Parathyroid adenoma (tissue), 2 donors: Measurements from ENCODE around the gene SOX13.
"Not testable (repeated sequence)": the region's sequence is repeated elsewhere in the genome, so short reads cannot be mapped to it uniquely, and the experiment has no call there.

ENCODE experiments used
- H2AFZ ChIP-seq: fragments of 300-600 bp; sonication (generic); one replicate; pipeline ENCODE4 v1.7.0; 2017; ENCODE audit warnings: antibody characterized with exemption, mild to moderate bottlenecking
- H3K27ac ChIP-seq: fragments of 300-600 bp; sonication (generic); one replicate; pipeline ENCODE4 v1.7.0; 2017
- H3K27me3 ChIP-seq: fragments of 300-600 bp; sonication (generic); one replicate; pipeline ENCODE4 v1.7.0; 2017; ENCODE audit warnings: low read length; ENCODE audit not compliant: control insufficient read depth, insufficient read depth
- H3K36me3 ChIP-seq: fragments of 300-600 bp; sonication (generic); one replicate; pipeline ENCODE4 v1.7.0; 2017; ENCODE audit warnings: low read length; ENCODE audit not compliant: control insufficient read depth, insufficient read depth
- H3K4me1 ChIP-seq: fragments of 300-600 bp; sonication (generic); one replicate; pipeline ENCODE4 v1.7.0; 2017; ENCODE audit warnings: control low read depth
- H3K4me2 ChIP-seq: fragments of 300-600 bp; sonication (generic); one replicate; pipeline ENCODE4 v1.7.0; 2017; ENCODE audit warnings: low read length
- H3K4me3 ChIP-seq: fragments of 300-600 bp; sonication (generic); one replicate; pipeline ENCODE4 v1.7.0; 2017; ENCODE audit warnings: low read depth, low read length
- H3K79me2 ChIP-seq: fragments of 300-600 bp; sonication (generic); one replicate; pipeline ENCODE4 v1.7.0; 2017; ENCODE audit warnings: control low read depth
- H3K9ac ChIP-seq: fragments of 300-600 bp; sonication (generic); one replicate; pipeline ENCODE4 v1.7.0; 2017; ENCODE audit warnings: mild to moderate bottlenecking
- H3K9me3 ChIP-seq: fragments of 300-600 bp; sonication (generic); one replicate; pipeline ENCODE4 v1.7.0; 2017; ENCODE audit warnings: low read length; ENCODE audit not compliant: control insufficient read depth
- CTCF ChIP-seq: fragments of 300-600 bp; sonication (generic); IDR thresholded peaks from one replicate; pipeline ENCODE4 v1.7.0; 2017; ENCODE audit warnings: antibody characterized with exemption, mild to moderate bottlenecking
- donor health status: primary hyperparathyroidism.

The SOX13 gene

GRCh38 chr1:204094313-204094729 is 21.4 kb downstream of the SOX13 start:
- Histone ChIP-seq H3K36me3 (no peaks in the 10 kb centered on the region), H3K4me2 (no peak overlapping the region), H3K27ac (peak overlapping the region; percentile 47), H3K4me3 (no peak overlapping the region), H3K79me2 (peaks cover 47% of the 10 kb centered on the region), H3K9me3 (no peaks in the 10 kb centered on the region), H2AFZ (no peak overlapping the region), H3K27me3 (no peaks in the 10 kb centered on the region), H3K4me1 (peaks cover 24% of the 10 kb centered on the region), H3K9ac (no peak overlapping the region)
- no peak for TF ChIP-seq CTCF

- no peak overlapping the region for H2AFZ ChIP-seq
- H3K4me3 ChIP-seq, result no peak overlapping the region
- H3K27ac ChIP-seq, result peak overlapping the region; percentile 47
- no peaks in the 10 kb centered on the region for H3K36me3 ChIP-seq
- no peaks in the 10 kb centered on the region for H3K27me3 ChIP-seq
- H3K79me2 ChIP-seq, result peaks cover 54% of the 10 kb centered on the region
- H3K4me2 ChIP-seq, result peak overlapping the region; percentile 24
- no peak for TF ChIP-seq CTCF
- H3K9me3 ChIP-seq, result no peaks in the 10 kb centered on the region
- H3K4me1 ChIP-seq, result peaks cover 19% of the 10 kb centered on the region
- H3K9ac ChIP-seq, result no peak overlapping the region
These were observed 22.1 kb downstream of the SOX13 start for GRCh38 chr1:204094856-204095634.

GRCh38 chr1:204096931-204097330 is 24.0 kb downstream of the SOX13 start:
- peaks cover 18% of the 10 kb centered on the region for H3K4me1 ChIP-seq

GRCh38 chr1:204098683-204099082 is 25.8 kb downstream of the SOX13 start:
- H3K9ac ChIP-seq, result no peak overlapping the region
- no peak overlapping the region for H3K27ac ChIP-seq
- H2AFZ ChIP-seq, result no peak overlapping the region
- no peak overlapping the region for H3K4me2 ChIP-seq
- H3K36me3 ChIP-seq, result no peaks in the 10 kb centered on the region
- no peak for TF ChIP-seq CTCF
- no peaks in the 10 kb centered on the region for H3K9me3 ChIP-seq
- peaks cover 21% of the 10 kb centered on the region for H3K4me1 ChIP-seq
- H3K79me2 ChIP-seq, result peaks cover 51% of the 10 kb centered on the region
- H3K4me3 ChIP-seq, result no peak overlapping the region
- no peaks in the 10 kb centered on the region for H3K27me3 ChIP-seq

More at GRCh38 chr1:204096931-204097330, 24.0 kb downstream of the SOX13 start:
- no peaks in the 10 kb centered on the region for H3K27me3 ChIP-seq
- H3K9ac ChIP-seq, result no peak overlapping the region
- TF ChIP-seq CTCF, result no peak
- no peak overlapping the region for H2AFZ ChIP-seq
- no peak overlapping the region for H3K27ac ChIP-seq
- no peaks in the 10 kb centered on the region for H3K9me3 ChIP-seq
- no peak overlapping the region for H3K4me3 ChIP-seq
- H3K79me2 ChIP-seq, result peaks cover 64% of the 10 kb centered on the region
- no peaks in the 10 kb centered on the region for H3K36me3 ChIP-seq
- no peak overlapping the region for H3K4me2 ChIP-seq

GRCh38 chr1:204099754-204100153 is 26.8 kb downstream of the SOX13 start:
- H3K79me2 ChIP-seq, result peaks cover 48% of the 10 kb centered on the region
- H3K4me2 ChIP-seq, H3K27ac ChIP-seq, H3K4me3 ChIP-seq, H2AFZ ChIP-seq, H3K9ac ChIP-seq, H3K27me3 ChIP-seq, H3K9me3 ChIP-seq, H3K36me3 ChIP-seq: not testable (repeated sequence)
- peaks cover 14% of the 10 kb centered on the region for H3K4me1 ChIP-seq
